ENCODE measurements around the gene BMP5.

BMP5 gene

GRCh38 chr6:55822815-55823214 lies 52.6 kb downstream of the BMP5 start:
- H3K4me3 ChIP-seq (replicated peaks; ENCODE audit: low read depth, low read length), result no peak overlapping the region
- H3K36me3 ChIP-seq (ENCODE audit: control insufficient read depth, insufficient read depth, low read length), result no peaks in the 10 kb centered on the region
- no peak for TF ChIP-seq CTCF (IDR thresholded peaks at IDR 0.05; ENCODE audit: insufficient read depth, low read length, poor library complexity, severe bottlenecking)
- no peaks in the 10 kb centered on the region for H3K27me3 ChIP-seq (replicated peaks; ENCODE audit: control insufficient read depth, insufficient read depth, low read length)
- DNase-seq (ENCODE audit: extremely low read depth, insufficient read length), result no peak

- no peak for TF ChIP-seq CTCF (IDR thresholded peaks at IDR 0.05; ENCODE audit: insufficient read depth, low read length, poor library complexity, severe bottlenecking)
- no peaks in the 10 kb centered on the region for H3K36me3 ChIP-seq (ENCODE audit: control insufficient read depth, insufficient read depth, low read length)
- no peak overlapping the region for H3K4me3 ChIP-seq (replicated peaks; ENCODE audit: low read depth, low read length)
- DNase-seq (ENCODE audit: extremely low read depth, insufficient read length), result no peak
- H3K27me3 ChIP-seq (replicated peaks; ENCODE audit: control insufficient read depth, insufficient read depth, low read length), result no peaks in the 10 kb centered on the region
Observed at GRCh38 chr6:55822005-55822404, 53.4 kb downstream of the BMP5 start.

GRCh38 chr6:55820696-55821095 lies 54.7 kb downstream of the BMP5 start:
- Histone ChIP-seq H3K36me3 (ENCODE audit: control insufficient read depth, insufficient read depth, low read length) (no peaks in the 10 kb centered on the region), H3K27me3 (replicated peaks; ENCODE audit: control insufficient read depth, insufficient read depth, low read length) (no peaks in the 10 kb centered on the region), H3K4me3 (replicated peaks; ENCODE audit: low read depth, low read length) (no peak overlapping the region)
- DNase-seq (ENCODE audit: extremely low read depth, insufficient read length), result no peak
- TF ChIP-seq CTCF (IDR thresholded peaks at IDR 0.05; ENCODE audit: insufficient read depth, low read length, poor library complexity, severe bottlenecking), result no peak

GRCh38 chr6:55819811-55820210 lies 55.6 kb downstream of the BMP5 start:
- no peak for TF ChIP-seq CTCF (IDR thresholded peaks at IDR 0.05; ENCODE audit: insufficient read depth, low read length, poor library complexity, severe bottlenecking)
- H3K4me3 ChIP-seq (replicated peaks; ENCODE audit: low read depth, low read length), result no peak overlapping the region
- no peaks in the 10 kb centered on the region for H3K27me3 ChIP-seq (replicated peaks; ENCODE audit: control insufficient read depth, insufficient read depth, low read length)
- DNase-seq (ENCODE audit: extremely low read depth, insufficient read length), result no peak
- no peaks in the 10 kb centered on the region for H3K36me3 ChIP-seq (ENCODE audit: control insufficient read depth, insufficient read depth, low read length)

- H3K4me3 ChIP-seq (replicated peaks; ENCODE audit: low read depth, low read length), result no peak overlapping the region
- H3K36me3 ChIP-seq (ENCODE audit: control insufficient read depth, insufficient read depth, low read length), result no peaks in the 10 kb centered on the region
- DNase-seq (ENCODE audit: extremely low read depth, insufficient read length), result no peak
- TF ChIP-seq CTCF (IDR thresholded peaks at IDR 0.05; ENCODE audit: insufficient read depth, low read length, poor library complexity, severe bottlenecking), result no peak
- H3K27me3 ChIP-seq (replicated peaks; ENCODE audit: control insufficient read depth, insufficient read depth, low read length), result no peaks in the 10 kb centered on the region
Observed at GRCh38 chr6:55818482-55818881, 56.9 kb downstream of the BMP5 start.

GRCh38 chr6:55812509-55812908 lies 62.9 kb downstream of the BMP5 start:
- H3K36me3 ChIP-seq (ENCODE audit: control insufficient read depth, insufficient read depth, low read length), result no peaks in the 10 kb centered on the region
- DNase-seq (ENCODE audit: extremely low read depth, insufficient read length), result no peak
- no peak for TF ChIP-seq CTCF (IDR thresholded peaks at IDR 0.05; ENCODE audit: insufficient read depth, low read length, poor library complexity, severe bottlenecking)
- no peaks in the 10 kb centered on the region for H3K27me3 ChIP-seq (replicated peaks; ENCODE audit: control insufficient read depth, insufficient read depth, low read length)
- H3K4me3 ChIP-seq (replicated peaks; ENCODE audit: low read depth, low read length), result no peak overlapping the region
